Urothelium cell line (cell line): ENCODE results near the gene RHBDF2.
A peak's percentile ranks its signal among the peaks of the same experiment; 100 is the strongest.

ENCODE experiments used
- DNase-seq: peaks from one replicate; pipeline ENCODE4 v3.0.0; 2011; ENCODE audit warnings: low spot score, mixed read lengths
- FAIRE-seq: peaks from 2 replicates; lab custom pipeline; 2011; peaks lifted over from hg19 to GRCh38; lab: Jason Lieb, UNC

The RHBDF2 gene

DNA sequence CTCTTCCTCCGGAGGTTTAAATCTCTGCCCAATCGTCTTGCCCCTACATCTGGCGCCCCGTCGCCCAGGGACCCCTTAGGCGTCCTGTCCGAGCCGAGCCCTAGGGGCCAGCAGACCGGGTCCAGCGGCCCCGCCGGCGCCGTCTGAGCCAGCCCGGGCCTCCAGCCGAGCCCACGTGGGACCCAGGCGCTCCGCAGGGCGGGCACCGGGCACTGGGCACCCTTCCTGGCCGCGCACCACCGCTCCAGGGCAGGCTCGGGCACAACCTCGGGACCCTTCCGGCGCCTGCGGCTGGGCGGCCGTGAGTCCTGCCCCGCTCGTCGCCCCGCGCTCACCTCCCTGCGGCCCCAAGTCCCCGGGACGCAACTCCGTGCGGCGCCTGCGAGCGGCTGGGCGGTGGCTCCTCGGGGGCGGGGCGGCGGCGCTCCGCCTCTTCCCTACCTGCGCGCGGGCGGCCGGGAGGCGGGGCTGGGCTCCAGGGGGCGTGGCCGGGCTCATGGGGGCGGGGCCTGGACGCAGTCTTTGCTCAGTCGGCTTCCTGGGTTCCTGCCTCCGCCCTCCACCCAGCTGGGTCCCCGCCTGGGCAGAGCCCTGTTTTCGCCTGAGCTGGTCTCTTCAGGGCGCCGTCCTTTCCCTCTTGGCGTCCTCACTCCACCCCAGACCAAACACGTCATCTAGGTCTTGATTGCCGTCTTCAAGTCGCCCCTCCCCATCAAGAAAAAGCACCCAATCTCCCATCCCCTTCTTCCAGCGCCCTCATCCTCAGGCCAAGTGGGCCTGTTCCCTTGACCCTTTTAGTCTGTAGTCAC is at the start of gene RHBDF2:
Gene RHBDF2 (minus strand): TSS at position 406 of the 809 bp plus-strand sequence. CDS start 19,899 bp downstream, outside the sequence.
- FAIRE-seq (no peak), DNase-seq (peak; percentile 97)

DNA sequence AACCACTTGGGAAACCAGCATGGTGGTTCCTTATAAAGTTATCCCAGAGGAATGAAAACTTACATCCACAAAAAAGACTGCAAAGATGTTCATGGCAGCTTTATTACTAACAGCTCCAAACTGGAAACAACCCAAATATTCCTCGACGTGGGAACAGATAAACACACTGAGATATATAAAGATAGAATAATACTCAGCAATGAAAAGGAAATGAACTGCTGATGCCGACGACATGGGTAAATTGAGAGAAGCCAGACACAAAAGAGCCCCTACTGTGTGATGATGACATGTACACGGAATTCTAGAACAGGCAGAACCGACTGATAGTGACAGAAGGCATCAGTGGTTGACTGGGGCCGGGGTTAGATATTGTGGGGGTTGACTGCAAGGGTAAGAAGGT is 48.3 kb upstream of the RHBDF2 start:
- DNase-seq: no peak
- no peak for FAIRE-seq

DNA sequence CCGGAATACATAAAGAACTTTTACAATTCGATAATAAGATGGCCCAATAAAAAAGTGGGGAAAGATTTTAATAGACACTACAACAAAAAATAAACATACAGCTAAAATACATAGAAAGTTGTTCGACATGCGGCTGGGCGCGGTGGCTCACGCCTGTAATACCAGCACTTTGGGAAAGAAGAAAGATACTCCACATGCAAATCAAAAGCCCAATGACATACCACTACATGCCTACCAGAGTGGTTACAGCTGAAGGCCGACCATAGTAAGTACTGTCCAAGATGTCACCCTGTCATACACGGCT is 47.9 kb upstream of the RHBDF2 start:
- FAIRE-seq (no peak), DNase-seq (no peak)

DNA sequence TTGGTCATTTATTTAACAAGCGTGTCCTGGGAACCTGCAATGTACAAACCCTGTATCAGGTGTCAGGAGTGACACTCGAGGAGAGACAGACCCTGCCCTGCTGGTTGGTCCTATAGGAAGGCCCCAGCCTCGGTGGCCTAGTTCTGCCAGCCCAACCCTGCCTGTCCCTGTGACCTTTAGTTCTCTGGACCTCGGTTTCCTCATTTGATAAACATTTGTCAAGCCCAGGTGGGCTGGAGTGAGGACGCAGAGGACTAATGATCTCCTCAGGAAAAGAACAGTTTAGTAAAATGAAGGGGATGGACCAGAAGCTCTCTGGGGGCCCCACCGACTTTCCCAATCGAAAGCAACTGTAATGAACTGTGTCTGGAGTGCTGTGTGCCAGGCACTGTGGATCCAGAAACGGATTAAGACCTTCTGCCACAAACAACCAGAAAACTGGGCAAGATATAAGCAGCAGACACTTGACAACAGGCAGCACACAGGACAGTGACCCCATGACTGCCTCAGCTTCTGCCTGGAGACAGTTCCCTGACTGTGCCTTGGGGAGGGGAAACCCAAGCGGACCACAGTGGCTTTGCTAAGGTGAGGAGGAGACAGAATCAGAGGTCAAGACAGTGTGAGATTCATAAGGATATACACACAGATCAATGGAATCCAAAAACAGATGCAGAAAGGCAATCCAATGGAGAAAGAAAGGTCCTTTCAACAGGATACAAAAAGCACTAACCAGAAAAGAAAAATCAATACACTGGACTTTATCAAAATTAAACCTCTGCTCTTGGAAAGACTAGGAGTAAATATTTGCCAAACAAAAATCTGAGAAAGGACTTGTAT is 47.4 kb upstream of the RHBDF2 start:
- FAIRE-seq (no peak), DNase-seq (no peak)

DNA sequence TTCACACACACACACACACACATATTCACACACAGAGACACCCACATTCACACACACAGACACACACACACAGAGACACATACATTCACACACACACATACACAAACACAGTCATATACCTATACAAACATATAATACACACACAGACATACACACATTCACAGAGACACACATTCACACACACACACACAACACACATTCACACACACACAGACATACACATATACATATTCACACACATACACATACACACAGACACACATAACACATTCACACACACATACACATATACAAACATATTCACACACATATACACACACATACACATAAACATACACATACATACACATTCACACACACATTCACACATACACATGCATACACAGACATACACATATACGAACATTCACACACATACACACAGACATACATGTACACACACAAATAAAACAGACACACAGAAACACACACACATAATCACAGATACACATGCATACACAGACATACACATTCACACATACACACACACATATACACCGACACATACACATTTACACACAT is 46.5 kb upstream of the RHBDF2 start:
- peak; percentile 98 for FAIRE-seq

DNA sequence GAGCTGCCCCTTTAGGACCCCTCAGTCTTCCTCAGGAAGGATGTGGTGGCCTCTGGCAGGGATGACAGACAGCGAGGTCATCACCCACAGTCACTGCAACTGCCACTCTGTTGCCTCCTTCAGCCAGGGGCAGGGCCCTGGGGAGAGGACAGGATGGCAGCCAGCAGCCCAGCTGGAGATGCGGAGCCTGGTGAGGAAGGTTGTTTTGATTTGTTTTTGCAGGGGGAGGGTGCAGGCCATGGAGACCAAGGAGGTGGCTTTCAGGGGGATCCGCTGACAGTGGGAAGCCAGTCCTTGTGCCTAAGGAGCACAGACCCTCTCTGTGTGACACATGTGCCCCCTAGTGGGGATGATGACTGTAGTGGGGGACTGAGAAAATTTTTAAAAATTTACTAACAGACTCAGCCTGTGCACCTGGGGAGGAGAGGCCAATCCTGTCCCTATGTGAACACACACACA is 46.0 kb upstream of the RHBDF2 start:
- DNase-seq: peak; percentile 67

More for the DNA sequence above, 46.5 kb upstream of the RHBDF2 start:
- DNase-seq: no peak

DNA sequence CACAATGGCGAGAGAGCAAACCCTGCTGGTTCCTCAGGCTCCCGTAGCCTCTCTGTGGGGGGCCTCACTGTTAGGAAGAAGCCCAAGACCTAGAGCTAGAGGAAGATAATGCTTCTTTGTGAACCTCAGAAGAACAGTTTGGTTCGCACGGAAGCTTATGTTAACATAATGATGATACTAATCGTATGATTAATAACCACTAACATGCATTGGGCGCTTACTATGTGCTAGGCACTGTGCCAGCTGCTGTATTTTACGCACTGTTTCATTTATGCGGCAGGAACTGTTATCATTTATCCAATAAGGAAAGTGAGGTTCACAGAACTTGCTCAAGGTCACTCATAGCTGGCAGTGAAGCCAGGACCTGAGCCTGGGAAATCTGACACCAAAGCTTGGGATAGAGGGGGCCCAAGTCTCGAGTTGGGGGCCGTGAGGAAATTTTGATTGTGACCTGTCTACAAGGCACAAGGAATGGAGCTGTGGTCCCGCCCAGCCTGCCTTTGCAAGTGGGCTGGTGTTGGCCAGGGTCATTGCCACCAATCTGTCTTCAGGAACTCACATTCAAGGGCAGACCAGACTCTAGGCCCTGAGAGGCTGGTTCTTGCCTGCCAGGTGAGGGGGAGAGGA is 45.4 kb upstream of the RHBDF2 start:
- FAIRE-seq: no peak
- DNase-seq: no peak

More for the DNA sequence above, 46.0 kb upstream of the RHBDF2 start:
- no peak for FAIRE-seq

DNA sequence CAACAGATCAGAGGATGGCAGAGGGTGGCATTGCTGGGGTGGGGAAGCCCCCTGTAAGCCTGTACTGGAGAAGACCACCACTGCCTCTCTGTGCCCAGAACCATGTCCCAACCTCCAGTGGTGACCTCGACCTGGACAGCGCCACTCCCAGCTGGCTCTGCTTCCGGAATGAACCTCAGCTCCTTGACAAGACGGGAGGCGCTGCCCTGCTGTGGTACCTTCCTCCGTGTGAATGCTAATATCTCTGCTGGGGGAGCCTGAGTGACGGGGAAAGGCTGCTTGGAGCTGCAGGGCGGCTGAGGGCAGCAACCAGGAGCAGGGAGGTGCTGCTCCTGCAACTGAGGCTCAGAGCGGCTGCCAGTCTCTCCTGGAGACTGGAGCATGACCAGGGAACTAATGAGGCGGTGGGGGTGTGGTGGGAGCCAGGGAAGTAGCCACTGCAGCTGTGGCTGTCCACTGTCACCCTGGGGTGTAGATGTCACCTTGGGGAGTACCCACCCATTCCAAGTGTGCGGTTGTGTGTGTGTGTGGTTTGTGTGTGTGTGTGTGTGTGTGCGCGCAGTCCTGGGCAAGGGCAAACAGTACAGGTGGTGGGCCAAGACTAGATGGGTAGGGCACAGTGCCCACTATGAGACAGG is 44.8 kb upstream of the RHBDF2 start:
- FAIRE-seq (no peak), DNase-seq (no peak)

DNA sequence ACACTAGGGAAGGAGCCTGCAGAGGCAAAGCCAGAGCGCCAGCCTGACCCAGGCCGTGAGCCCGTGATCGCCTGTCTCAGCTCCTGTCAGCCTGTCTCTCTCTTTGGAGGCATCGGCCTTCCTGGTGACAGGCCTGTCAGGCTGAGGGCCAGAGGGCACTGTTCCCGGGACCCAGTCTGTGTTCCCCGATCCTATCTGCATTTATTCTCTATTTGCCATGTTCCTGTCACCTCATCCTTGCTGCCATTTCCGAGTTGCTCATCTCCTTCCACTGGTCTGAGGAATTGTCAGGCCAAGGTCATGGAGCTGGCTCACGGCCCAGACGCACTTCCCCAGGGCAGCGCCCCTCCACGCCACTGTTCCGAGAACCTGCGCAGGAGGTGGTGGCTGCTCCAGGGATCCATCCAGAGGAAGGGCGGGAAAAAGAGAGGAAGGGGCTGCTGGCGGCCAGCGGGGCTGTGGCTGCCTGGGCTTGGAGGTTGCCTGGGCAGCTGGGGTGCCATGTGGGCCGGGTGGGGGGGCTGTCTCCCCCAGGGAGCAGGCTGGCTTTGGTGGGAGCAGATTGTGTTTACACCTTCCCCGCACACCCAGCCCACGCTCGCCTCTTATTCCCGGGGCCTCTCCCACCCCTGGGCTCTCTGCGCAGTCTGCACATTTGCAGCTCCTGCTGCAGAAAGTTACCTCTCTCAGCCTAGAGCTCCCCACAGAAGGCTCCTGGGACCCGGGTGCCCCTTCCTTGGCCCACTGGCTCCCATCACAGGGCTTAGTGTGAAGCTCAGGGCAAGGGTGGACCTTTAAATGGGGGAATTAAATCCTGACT is 43.5 kb upstream of the RHBDF2 start:
- DNase-seq (no peak), FAIRE-seq (no peak)

DNA sequence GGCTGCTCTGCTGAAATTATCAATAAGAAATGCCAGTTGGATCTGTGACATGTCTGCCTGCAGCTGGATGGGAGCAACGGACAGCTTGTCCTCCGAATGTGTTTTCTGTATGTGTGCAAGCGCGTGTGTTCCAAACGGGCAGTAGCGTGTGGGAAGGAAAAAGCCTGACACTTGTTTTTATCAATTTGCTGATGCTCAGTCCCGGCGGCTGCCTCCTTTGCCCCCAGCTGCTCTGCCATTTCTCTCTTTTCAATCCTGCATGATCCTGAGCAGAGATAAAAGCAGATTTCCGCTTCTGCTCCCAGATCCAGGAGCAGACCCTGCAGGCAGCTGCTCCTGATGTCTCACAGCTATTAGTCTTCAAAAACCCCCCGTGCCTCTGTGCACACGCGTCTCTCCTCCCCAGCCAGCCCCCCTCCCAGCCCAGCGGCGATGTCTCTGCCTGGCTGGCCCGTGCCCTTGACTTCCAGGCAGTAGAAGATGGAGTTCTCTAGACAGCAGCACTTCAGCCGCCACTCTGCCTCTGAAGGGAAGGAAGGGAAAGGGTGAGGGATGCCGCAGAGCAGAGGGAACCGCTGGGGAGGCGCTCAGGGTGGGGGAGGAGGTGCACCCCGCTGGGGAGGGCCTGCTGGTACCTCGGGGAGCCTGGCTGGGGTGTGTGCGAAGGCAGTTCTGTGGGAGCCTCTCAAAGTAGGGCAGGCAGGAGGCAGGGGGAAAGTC is 42.8 kb upstream of the RHBDF2 start:
- FAIRE-seq: no peak
- no peak for DNase-seq

DNA sequence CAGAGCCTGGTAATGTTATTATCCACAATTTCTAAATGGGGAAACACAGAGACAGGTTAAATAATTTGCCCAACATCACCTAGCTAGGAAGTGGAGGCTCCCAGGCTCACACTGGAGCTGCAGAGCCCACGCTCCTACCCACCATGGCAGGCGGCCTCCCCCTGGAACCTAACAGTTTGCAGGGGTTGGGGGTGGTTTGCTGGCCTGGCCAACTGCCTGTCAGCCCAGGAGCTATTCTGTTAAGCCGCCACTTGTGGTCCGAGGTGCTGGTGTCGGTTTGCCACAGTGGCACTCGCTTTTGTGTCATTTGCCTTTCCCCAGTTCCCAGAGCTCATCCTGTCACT is 42.2 kb upstream of the RHBDF2 start:
- DNase-seq (no peak), FAIRE-seq (no peak)

DNA sequence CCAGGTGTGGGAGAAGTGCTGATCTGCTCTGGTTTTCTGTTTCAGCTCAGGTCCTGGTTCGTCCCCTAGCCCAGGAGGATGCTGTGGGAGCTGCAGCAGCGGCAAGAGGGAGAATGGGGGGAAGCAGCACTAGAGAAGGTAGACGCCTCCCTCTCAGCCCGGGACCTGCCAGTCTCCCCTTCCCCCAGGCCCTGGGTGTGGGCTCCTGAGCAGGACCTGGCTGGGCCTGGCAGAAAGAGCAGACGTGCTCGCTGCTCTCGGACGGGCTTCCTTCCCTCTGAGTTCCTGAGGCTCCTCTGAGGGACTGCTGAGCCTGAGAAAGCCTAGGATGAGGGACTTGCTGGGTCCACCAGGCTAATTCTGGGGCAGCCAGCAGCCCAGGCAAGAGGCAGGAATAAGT is 41.8 kb upstream of the RHBDF2 start:
- no peak for FAIRE-seq
- no peak for DNase-seq

DNA sequence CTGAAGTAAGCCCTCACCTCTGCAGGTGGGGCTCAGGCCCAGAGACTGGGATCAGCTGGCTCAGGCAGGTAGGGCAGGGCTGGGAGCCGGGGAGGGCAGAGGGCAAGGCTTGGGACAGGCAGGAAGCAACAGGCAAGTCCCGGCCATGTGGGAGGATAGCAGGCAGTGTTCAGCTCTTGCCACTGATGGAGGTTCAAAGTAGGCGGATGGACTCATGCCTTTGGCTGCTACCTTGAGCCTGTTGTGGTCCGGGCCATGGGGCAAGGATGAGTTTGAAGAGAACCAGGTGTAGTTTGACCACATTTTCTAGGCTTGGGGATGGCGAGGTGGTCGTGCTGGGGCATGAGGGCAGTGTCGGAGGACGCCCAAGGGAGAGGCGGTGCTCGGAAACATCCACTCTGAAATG is 41.3 kb upstream of the RHBDF2 start:
- DNase-seq (no peak), FAIRE-seq (no peak)

DNA sequence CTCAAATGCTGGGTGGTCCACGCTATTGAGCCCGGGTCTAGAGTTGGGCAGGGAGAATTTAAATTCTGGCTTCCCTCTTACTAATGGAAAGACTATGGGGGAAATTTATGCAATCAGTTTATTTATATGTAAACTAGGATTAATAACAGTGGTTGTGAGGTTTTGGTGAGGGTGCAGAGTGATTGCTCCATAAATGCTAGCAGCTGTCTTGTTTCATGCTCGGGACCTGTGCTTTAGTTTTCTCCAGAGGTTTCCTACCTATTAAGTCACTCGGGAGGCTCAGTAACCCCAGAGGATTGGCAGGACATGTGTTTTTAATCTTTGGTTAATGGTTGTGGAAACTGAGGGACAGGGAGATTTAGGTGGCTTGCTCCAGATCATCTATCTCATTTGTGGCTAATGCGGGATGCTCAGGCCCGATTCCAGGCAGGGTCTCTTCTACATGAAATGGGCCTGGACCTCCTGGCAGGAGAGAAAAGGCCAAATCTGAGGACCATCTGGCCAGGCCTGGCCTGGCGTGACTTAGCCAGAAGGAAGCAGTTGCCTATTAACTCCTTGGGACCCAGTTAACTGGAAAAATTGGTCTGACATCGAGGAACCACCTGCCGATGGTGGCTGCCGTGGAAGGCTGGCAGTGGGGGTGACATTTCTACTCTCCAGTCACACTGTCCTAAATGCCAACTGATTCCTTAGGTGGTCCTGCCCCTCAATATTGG is 40.7 kb upstream of the RHBDF2 start:
- no peak for DNase-seq
- FAIRE-seq: peak; percentile 56

DNA sequence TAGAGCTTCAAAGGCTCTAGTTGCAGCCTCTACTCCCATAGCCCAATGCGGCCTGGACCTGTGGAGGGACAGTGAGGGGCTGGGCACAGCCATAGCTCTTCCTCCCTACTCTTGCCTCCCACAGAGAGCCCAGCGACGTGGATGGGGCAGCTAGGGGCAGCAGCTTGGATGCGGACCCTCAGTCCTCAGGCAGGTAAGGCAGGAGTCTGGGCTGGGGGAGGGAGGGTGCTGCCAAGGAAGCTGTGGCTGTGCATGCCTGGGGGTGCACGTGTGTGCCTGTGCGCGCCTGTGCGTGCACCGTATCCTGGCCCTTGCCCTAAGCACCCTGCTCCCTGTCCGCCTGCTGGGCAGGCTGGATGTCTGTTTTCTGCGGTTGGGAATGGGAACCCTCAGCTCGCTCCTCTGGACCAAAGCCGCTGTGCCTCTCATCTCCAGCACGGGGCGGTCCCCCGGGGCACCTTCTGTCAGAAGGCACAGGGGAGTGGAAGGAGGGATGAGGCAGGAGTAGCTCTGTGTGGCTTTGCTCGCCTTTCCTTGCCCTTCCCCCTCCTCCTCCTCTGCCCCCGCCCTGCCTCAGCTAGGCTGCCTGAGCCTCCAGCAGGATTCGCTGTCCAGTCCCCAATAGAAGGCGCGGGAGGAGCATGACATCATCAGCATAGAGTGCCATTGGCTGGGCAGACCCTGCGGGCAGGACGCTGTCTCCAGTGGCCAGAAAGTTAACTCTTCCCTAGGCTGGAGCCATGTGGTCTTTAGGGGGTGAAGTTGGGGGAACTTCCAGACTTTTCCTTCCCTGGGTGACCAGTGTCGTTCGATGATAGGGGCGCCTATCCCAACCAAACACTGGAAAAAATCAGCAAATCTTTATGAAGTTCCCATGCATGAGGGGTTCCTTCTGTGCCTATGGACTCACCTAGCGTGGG is 39.4 kb upstream of the RHBDF2 start:
- FAIRE-seq (peak; percentile 100), DNase-seq (peak; percentile 99)

DNA sequence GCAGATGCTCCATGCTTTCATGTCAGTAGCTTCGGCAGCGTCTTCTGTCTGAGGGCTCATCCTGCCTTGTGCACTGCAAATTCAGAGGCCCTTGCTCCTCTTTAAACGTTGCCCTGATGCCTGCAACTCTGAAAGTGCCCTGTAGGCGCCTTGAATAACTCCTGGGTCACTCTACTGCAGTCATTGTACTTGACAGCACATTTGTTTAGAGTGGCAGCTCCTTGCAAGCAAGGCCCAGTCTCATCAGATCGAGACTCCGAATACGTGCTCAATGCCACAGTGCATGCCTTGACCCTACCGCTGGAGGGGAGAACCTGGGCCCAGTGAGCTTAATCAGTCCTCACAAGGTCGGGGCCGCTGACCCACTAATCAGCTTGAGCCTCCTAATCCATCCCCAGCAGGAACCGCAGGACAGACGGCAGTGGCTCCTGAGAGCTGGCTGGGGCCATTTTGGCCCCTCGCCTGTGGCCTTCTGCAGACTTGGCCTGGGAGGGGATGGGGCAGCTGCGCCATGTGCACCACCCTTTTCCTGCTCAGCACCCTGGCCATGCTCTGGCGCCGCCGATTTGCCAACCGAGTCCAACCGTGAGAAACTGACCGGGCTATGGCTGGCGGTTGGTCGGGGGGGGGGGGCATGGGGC is 38.5 kb upstream of the RHBDF2 start, which contains the start of gene PRCD:
Gene PRCD (plus strand): TSS at position 414 of the 641 bp plus-strand sequence. CDS start 98 bp downstream, at position 512.
- DNase-seq: no peak
- peak; percentile 77 for FAIRE-seq

DNA sequence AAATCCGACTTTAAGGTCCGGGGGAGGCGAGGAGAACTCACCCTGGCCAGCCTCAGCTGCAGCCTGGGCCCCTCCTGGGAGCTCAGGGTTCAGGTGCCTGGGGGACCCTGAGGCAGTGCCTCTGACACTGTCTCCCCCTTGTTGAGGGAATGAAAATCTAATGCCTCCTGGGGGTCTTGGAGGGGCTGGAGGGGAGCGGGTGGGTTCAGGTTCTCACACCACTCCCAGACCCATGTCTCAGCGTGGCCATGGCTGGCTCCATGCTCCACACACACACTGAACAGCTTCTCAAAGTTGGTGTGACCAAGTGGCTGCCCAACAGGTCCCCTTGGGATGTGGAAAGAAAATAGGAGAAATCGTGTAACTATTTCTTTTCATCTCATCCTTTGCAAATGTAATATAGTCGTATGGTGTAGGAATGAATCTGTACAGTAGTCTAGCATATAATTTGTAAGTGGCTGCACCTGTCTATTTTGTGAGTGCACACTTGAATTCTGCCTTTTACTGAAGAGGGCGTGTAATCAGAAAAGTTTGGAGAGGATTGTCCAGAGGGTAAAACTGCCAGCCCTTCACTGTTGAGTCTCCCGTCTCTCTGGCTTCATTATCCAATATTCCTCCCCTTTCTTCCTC is 37.8 kb upstream of the RHBDF2 start:
- FAIRE-seq: no peak

More for the DNA sequence above, 37.8 kb upstream of the RHBDF2 start:
- DNase-seq: no peak
